DMS79 (cell line): ENCODE results near the gene MGAT5B.
A peak's percentile ranks its signal among the peaks of the same experiment; 100 is the strongest.

Experiments used
- DNase-seq: peaks from one replicate; lab custom pipeline; 2025; lab: John Stamatoyannopoulos, UW

MGAT5B gene

GRCh38 chr17:76905036-76905435 lies 36.8 kb downstream of the MGAT5B start:
- DNase-seq = no peak

GRCh38 chr17:76905836-76906235 lies 37.6 kb downstream of the MGAT5B start:
- DNase-seq = no peak

DNA sequence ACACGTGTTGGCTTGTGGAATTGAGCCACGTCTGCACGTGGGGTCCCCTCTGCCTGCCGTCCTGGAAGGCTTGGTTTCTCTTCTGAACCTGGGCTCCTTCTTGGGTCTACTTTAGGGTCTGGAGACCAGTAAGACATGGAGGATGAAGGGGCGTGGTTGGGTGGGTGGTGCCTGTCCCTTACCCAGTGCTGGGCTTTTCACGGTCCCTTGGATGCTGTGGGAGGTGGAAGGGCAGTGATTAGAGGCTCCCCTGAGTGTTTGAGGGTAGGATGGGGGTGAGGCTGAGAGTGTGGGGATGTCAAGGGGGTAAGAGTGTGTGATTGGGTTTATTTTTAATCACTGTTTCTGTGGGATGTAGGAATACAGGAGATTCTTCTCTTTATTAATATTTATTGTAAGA lies 38.3 kb downstream of the MGAT5B start:
- DNase-seq = no peak

- no peak for DNase-seq
These were observed 39.1 kb downstream of the MGAT5B start for GRCh38 chr17:76907352-76907751.

GRCh38 chr17:76909971-76910760 lies 42.0 kb downstream of the MGAT5B start:
- no peak for DNase-seq

DNA sequence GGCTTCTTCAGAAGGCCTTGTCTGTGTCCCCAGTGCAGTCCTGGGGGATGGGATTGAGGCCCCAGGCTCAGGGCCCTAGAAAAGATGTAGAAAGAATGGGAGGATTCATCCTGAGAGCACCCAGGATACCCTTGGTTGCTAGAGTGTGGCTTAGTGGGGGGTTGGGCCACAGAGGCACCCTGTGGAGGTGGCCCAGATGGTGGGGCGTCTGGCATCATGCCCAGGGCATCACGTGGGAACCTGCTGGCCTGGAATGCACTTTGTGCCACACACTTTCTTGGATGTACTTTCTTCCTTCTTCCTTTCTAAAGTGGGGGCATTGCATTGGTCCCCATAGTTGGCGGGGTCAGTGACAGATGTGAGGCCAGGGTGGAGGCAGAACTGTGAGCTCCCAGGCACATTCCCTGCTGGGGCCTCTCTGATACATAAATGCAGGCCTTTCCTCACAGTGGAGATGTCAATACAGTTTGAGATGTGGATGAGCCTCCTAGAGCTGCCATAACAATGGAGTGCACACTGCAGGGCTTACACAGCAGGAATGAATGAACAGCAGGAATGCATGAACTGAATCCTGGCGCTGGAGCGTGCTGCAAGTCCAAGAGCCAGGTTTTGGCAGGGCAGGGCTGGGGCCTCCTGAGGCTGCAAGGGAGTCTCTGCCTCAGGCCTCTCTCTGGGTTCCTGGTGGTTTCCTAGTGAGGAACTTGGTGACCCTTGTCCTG lies 43.3 kb downstream of the MGAT5B start:
- peak; percentile 15 for DNase-seq

GRCh38 chr17:76912421-76913164 lies 44.4 kb downstream of the MGAT5B start:
- peak; percentile 85 for DNase-seq

- no peak for DNase-seq
These were observed 46.7 kb downstream of the MGAT5B start for GRCh38 chr17:76914937-76915336.

GRCh38 chr17:76915840-76916510 lies 47.8 kb downstream of the MGAT5B start:
- no peak for DNase-seq

DNA sequence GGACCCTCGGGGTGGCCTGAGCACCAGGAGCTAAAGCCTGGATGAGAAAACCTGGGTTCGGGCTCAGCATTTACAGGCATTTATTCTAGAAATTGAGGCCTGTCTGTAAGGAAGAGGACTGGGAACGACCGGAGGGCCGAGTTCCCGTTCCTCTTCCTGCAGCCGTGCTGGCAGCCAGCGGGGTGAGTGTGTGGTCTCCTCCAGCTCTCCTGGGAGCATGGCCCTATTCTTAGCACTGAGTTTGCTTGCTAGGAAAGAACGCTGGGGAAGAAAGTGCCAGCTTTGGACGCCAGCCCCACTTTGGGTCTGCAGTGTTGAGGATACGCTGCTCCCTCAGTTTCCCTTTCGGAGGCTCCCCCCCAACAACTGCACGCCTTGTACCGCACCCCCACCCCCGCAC lies 49.6 kb downstream of the MGAT5B start:
- no peak for DNase-seq

- no peak for DNase-seq
These were observed 50.6 kb downstream of the MGAT5B start for GRCh38 chr17:76918811-76919210.

DNA sequence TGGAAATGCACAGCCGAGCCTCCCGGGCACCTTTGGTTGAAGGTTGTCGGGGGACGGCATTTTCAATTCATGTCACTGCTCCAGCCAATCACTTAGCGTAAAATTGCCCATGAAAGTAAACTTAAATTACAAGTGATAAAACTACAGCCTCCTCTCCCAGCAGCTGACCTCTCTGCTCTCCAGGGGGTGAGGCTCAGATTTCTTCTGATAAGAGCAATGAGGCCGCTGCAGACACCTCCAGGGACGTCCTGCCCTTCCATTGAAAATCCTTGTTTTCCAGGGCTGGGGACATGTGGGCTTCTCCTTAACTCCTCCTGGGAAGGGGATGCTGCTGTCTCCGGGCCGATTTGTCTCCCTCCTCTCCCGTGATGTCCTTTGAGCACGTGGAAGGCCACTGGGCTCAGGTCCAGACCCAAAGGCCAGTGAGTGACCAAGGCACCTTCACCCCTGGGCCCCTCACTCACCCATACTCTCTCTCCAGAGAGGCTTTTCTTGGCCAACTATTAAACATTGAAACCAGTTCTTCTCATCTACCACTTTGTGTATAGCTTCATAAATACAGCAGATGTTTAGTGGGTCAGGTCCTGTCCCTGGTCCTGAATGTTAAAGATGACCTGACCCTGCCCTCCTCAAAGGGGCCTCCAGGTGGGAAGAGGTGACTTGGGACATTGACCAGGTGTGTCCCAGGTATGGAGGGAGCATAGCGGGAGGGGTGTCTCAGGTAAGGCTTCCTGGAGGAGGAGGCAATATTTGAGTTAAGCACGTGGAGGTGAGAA lies 52.3 kb downstream of the MGAT5B start:
- no peak for DNase-seq

DNA sequence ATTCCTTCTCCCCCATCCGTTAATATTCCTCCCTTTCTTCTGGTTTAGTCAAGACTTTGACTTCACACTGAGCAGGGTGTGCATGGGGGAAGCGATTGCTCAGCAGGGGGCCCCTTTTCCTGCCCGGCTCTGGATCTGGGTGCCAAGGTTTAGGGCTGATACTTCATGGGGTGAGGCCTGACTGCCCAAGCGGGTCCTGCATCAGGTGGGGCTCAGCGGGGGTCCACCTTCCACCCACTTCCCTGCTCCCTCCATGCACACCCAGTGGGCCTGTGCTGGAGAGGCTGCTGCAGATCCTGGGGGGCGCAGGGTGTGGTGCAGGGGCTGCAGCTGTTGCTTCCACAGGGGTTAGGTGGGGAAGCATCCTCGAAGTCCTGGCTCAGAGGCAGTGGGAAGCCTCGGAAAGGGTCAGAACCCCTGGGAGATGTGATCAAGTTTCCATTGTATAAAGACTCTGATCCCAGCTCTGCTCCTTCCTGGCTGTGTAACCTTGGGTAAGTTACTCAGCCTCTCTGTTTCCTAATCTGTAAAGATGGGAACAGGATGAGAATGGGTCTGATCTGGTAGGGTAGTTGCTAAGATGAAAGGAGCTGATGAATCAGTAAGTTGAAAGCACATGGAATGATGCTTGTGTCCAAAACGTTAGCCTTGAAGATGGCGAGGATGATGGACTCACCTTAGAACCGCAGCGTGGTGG lies 53.3 kb downstream of the MGAT5B start:
- no peak for DNase-seq

DNA sequence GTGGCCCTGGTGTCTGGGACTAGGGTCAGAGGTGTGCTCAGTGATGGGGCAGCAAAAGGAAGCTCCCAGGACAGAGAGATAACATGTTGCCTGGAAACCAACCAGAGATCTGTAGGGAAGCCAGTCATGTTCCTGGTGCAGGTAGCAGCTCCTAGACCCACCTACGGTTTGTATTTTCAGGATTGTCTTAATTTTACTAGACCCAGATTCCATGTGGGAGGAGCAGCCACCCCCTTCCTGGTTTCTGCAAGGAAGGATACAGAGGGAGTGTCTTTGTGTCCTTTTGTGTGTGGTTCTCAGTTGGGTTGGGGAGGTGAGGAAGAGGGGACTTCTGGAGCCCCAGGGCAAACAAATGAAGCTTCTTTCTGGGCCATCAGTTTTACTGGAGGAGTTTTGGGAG lies 53.9 kb downstream of the MGAT5B start:
- DNase-seq = no peak

- no peak for DNase-seq
These were observed 54.8 kb downstream of the MGAT5B start for GRCh38 chr17:76922967-76923366.

GRCh38 chr17:76923491-76923890 lies 55.3 kb downstream of the MGAT5B start:
- no peak for DNase-seq

DNA sequence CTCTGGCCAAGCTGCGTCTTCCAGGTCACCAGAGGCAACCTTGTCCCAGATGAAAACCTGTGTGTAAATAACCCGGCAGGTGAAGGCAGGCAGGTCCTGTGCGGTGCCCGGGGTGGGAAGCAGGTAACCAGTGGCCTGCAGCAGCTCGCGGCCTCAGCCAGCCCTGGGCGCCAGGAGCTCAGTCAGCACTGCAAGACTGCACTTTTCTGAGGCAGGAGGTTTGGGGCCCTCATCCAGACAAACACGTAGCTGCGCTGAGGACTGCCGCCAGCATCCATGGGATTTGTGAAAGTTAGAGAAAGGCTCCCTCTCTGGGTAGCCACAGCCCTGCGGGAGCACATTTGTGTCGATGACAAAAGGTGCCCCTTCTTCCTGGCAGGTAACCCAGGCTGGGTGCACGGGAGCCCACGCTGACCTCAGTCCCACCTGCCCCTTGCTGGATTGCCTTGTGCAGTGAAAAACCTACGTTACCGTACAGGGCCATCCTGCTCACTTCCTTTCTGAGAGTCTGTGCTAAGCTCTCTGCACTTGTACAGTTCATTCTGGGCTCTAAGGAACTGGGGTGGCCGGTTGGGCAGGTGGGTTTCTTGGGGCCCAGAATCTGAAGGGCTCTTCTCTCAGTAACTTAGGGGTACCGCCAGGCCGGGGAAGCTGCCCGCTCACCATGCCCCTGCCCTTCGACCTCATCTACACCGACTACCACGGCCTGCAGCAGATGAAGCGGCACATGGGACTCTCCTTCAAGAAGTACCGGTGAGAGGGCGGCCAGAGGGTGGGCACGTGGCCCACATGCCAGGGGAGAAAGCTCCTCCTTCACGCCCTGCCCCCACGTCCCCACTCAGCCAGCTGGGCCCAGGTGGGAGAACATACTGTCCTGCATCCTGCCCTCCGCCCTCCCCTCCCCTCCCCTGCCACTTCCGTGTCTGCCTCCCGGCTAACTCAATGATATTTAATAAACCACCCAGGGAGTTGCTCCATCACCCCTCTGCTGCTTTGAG lies 56.4 kb downstream of the MGAT5B start:
- no peak for DNase-seq

GRCh38 chr17:76925441-76925891 lies 57.3 kb downstream of the MGAT5B start:
- DNase-seq = no peak

- no peak for DNase-seq
These were observed 58.1 kb downstream of the MGAT5B start for GRCh38 chr17:76926237-76926866.
